SHP77 (cell line): ENCODE measurements around the gene HBB.
A peak's percentile ranks its signal among the peaks of the same experiment; 100 is the strongest.
"Not testable (repeated sequence)": the region's sequence is repeated elsewhere in the genome, so short reads cannot be mapped to it uniquely, and the experiment has no call there.

ENCODE experiments used
- DNase-seq, 2 experiments: peaks; one replicate each; lab custom pipeline; 2025; lab: John Stamatoyannopoulos, UW

HBB gene

GRCh38 chr11:5226732-5227310, at the start of gene HBB:
HBB (minus strand) TSS chr11:5227071; CDS start chr11:5227021, 50 bp downstream.
- DNase-seq: no peak

- DNase-seq: no peak
Observed at GRCh38 chr11:5275369-5276110, 48.7 kb upstream of the HBB start.

- DNase-seq: no peak
Observed at GRCh38 chr11:5274395-5274794, 47.5 kb upstream of the HBB start.

- no peak for DNase-seq
Observed at GRCh38 chr11:5272395-5273017, 45.6 kb upstream of the HBB start.

GRCh38 chr11:5269715-5270147, 42.9 kb upstream of the HBB start, which contains the start of gene HBE1:
HBE1 (minus strand) TSS chr11:5269945; CDS start chr11:5269890, 55 bp downstream.
- DNase-seq: peak in 1 of 2 experiments; percentile 32

GRCh38 chr11:5267033-5267563, 40.2 kb upstream of the HBB start:
- no peak for DNase-seq

GRCh38 chr11:5266609-5267008, 39.7 kb upstream of the HBB start:
- no peak for DNase-seq

GRCh38 chr11:5265832-5266231, 39.0 kb upstream of the HBB start:
- DNase-seq: no peak

- no peak for DNase-seq
Observed at GRCh38 chr11:5258543-5259262, 31.8 kb upstream of the HBB start.

- no peak for DNase-seq
Observed at GRCh38 chr11:5257296-5257695, 30.4 kb upstream of the HBB start.

- not testable (repeated sequence) for DNase-seq
Observed at GRCh38 chr11:5254646-5255413, 28.0 kb upstream of the HBB start, which contains the start of gene HBG2. HBG2 (minus strand) TSS chr11:5254781; CDS start chr11:5254728, 53 bp downstream.

- DNase-seq: not testable (repeated sequence)
Observed at GRCh38 chr11:5254023-5254422, 27.2 kb upstream of the HBB start.

GRCh38 chr11:5253440-5253839, 26.6 kb upstream of the HBB start:
- not testable (repeated sequence) for DNase-seq

GRCh38 chr11:5252919-5253265, 26.0 kb upstream of the HBB start:
- no peak for DNase-seq

- DNase-seq: no peak
Observed at GRCh38 chr11:5252192-5252918, 25.5 kb upstream of the HBB start.

- DNase-seq: no peak
Observed at GRCh38 chr11:5251746-5252145, 24.9 kb upstream of the HBB start.

GRCh38 chr11:5250543-5251204, 23.8 kb upstream of the HBB start:
- no peak for DNase-seq

- not testable (repeated sequence) for DNase-seq
Observed at GRCh38 chr11:5249807-5250396, 23.0 kb upstream of the HBB start, which contains the start of gene HBG1. HBG1 (minus strand) TSS chr11:5249857; CDS start chr11:5249804, 53 bp downstream.

- DNase-seq: not testable (repeated sequence)
Observed at GRCh38 chr11:5248498-5248897, 21.6 kb upstream of the HBB start.
